ENCODE results near the gene FADD.
A peak's percentile ranks its signal among the peaks of the same experiment; 100 is the strongest.

The FADD gene

GRCh38 chr11:70233034-70233433 is 29.9 kb downstream of the FADD start:
- H3K36me3 ChIP-seq, result no peaks in the 10 kb centered on the region
- no peak for TF ChIP-seq CTCF (IDR thresholded peaks at IDR 0.05)
- H3K4me3 ChIP-seq (ENCODE audit: low read depth in 1 of 2, low read length in 1 of 2), result no peak overlapping the region
- no peaks in the 10 kb centered on the region for H3K9me3 ChIP-seq
- peak overlapping the region; percentile 50 for H3K27ac ChIP-seq
- peaks cover 10 to 16% of the 10 kb centered on the region in 2 experiments for H3K4me1 ChIP-seq (ENCODE audit: control insufficient read depth in 1 of 2, insufficient read depth in 1 of 2, low read depth in 1 of 2, low read length in 1 of 2)
- peaks cover 8% of the 10 kb centered on the region for H3K27me3 ChIP-seq

GRCh38 chr11:70233511-70233934 is 30.4 kb downstream of the FADD start:
- Histone ChIP-seq H3K9me3 (no peaks in the 10 kb centered on the region), H3K27me3 (peaks cover 8% of the 10 kb centered on the region), H3K36me3 (no peaks in the 10 kb centered on the region), H3K27ac (peak overlapping the region; percentile 50), H3K4me3 (ENCODE audit: low read depth in 1 of 2, low read length in 1 of 2) (no peak overlapping the region), H3K4me1 (ENCODE audit: control insufficient read depth in 1 of 2, insufficient read depth in 1 of 2, low read depth in 1 of 2, low read length in 1 of 2) (peaks cover 5 to 11% of the 10 kb centered on the region in 2 experiments)
- TF ChIP-seq CTCF (IDR thresholded peaks at IDR 0.05), result no peak

- H3K4me3 ChIP-seq (ENCODE audit: low read depth in 1 of 2, low read length in 1 of 2), result no peak overlapping the region
- no peak for TF ChIP-seq CTCF (IDR thresholded peaks at IDR 0.05)
- H3K27me3 ChIP-seq, result peaks cover 8% of the 10 kb centered on the region
- H3K9me3 ChIP-seq, result no peaks in the 10 kb centered on the region
- no peaks in the 10 kb centered on the region for H3K36me3 ChIP-seq
- H3K27ac ChIP-seq, result no peak overlapping the region
- peaks cover 5 to 10% of the 10 kb centered on the region in 2 experiments for H3K4me1 ChIP-seq (ENCODE audit: control insufficient read depth in 1 of 2, insufficient read depth in 1 of 2, low read depth in 1 of 2, low read length in 1 of 2)
These were observed 30.9 kb downstream of the FADD start for GRCh38 chr11:70233962-70234361.

- H3K4me3 ChIP-seq (ENCODE audit: low read depth in 1 of 2, low read length in 1 of 2), result no peak overlapping the region
- H3K27me3 ChIP-seq, result peaks cover 28% of the 10 kb centered on the region
- no peak for TF ChIP-seq CTCF (IDR thresholded peaks at IDR 0.05)
- no peak overlapping the region for H3K27ac ChIP-seq
- no peaks in the 10 kb centered on the region for H3K36me3 ChIP-seq
- no peaks in the 10 kb centered on the region for H3K9me3 ChIP-seq
- no peaks in the 10 kb centered on the region for H3K4me1 ChIP-seq (ENCODE audit: control insufficient read depth in 1 of 2, insufficient read depth in 1 of 2, low read depth in 1 of 2, low read length in 1 of 2)
These were observed 37.2 kb downstream of the FADD start for GRCh38 chr11:70240337-70240736.

- Histone ChIP-seq H3K4me1 (ENCODE audit: control insufficient read depth in 1 of 2, insufficient read depth in 1 of 2, low read depth in 1 of 2, low read length in 1 of 2) (no peaks in the 10 kb centered on the region), H3K27me3 (peaks cover 28% of the 10 kb centered on the region), H3K27ac (no peak overlapping the region), H3K36me3 (no peaks in the 10 kb centered on the region), H3K4me3 (ENCODE audit: low read depth in 1 of 2, low read length in 1 of 2) (no peak overlapping the region), H3K9me3 (no peaks in the 10 kb centered on the region)
- no peak for TF ChIP-seq CTCF (IDR thresholded peaks at IDR 0.05)
These were observed 38.6 kb downstream of the FADD start for GRCh38 chr11:70241709-70242108.

GRCh38 chr11:70242885-70243284 is 39.8 kb downstream of the FADD start:
- Histone ChIP-seq H3K27me3 (peaks cover 28% of the 10 kb centered on the region), H3K4me1 (ENCODE audit: control insufficient read depth in 1 of 2, insufficient read depth in 1 of 2, low read depth in 1 of 2, low read length in 1 of 2) (no peaks in the 10 kb centered on the region), H3K27ac (no peak overlapping the region), H3K4me3 (ENCODE audit: low read depth in 1 of 2, low read length in 1 of 2) (no peak overlapping the region), H3K9me3 (no peaks in the 10 kb centered on the region), H3K36me3 (no peaks in the 10 kb centered on the region)
- TF ChIP-seq CTCF (IDR thresholded peaks at IDR 0.05), result no peak

Data from neutrophil (primary cell).